Upper lobe of left lung (tissue), 4 donors: ENCODE results near the gene NUPR1.
"Not testable (repeated sequence)": the region's sequence is repeated elsewhere in the genome, so short reads cannot be mapped to it uniquely, and the experiment has no call there.

Source experiments
- EP300 ChIP-seq, 4 donors: sonication (generic); formaldehyde crosslinking; IDR thresholded peaks; one replicate each; pipeline ENCODE4 v1.5.1; 2017; ENCODE audit warnings: antibody characterized with exemption in 4 of 4, control low read depth in 2 of 4
- TF ChIP-seq, protein P1 (sequence below), 6 experiments: fragments of 450-650 bp in 4 of 6; fragments of 200-600 bp in 2 of 6; sonication (generic) in 2 of 6; IDR thresholded peaks; one replicate each; pipeline ENCODE4 v1.5.1; 2016 to 2019; ENCODE audit warnings: antibody characterized with exemption in 6 of 6

DNA sequence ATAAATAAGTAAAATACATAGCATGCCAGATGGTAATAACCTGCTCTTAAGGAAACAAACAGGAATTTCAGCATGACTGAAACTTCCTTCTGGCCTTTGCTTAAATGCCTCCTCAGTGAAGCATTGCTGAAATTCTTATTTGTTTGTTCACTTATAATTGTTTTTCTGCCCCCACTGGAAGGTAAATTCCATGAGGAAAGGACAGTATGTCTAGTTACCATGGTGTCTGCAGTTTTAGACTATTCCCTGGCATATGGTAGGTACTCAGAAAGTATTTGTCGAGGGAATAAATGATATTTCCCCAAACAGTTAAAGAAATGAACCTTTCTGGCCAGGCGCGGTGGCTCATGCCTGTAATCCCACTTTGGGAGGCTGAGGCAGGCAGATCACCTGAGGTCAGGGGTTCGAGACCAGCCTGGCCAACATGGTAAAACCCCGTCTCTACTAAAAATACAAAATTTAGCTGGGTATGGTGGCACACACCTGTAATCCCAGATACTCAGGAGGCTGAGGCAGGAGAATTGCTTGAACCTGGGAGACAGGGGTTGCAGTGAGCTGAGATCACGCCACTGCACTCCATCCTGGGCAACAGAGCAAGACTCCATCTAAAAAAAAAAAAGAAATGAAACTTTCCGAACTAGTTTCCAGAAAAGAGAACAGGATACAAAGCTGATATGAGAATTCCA lies 11.5 kb downstream of the NUPR1 start:
- TF ChIP-seq, protein P1, sequence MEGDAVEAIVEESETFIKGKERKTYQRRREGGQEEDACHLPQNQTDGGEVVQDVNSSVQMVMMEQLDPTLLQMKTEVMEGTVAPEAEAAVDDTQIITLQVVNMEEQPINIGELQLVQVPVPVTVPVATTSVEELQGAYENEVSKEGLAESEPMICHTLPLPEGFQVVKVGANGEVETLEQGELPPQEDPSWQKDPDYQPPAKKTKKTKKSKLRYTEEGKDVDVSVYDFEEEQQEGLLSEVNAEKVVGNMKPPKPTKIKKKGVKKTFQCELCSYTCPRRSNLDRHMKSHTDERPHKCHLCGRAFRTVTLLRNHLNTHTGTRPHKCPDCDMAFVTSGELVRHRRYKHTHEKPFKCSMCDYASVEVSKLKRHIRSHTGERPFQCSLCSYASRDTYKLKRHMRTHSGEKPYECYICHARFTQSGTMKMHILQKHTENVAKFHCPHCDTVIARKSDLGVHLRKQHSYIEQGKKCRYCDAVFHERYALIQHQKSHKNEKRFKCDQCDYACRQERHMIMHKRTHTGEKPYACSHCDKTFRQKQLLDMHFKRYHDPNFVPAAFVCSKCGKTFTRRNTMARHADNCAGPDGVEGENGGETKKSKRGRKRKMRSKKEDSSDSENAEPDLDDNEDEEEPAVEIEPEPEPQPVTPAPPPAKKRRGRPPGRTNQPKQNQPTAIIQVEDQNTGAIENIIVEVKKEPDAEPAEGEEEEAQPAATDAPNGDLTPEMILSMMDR (IDR thresholded peaks at IDR 0.05): not testable (repeated sequence)
- TF ChIP-seq EP300 (IDR thresholded peaks at IDR 0.05): not testable (repeated sequence)
